Progenitor cell of endocrine pancreas (in vitro differentiated cells): ENCODE measurements around the gene HS3ST3B1. TPM values are rescaled to one million over a fixed set of nuclear protein-coding genes. Genes with fewer than 3 reads are reported as not detected.

Experiments used
- DNase-seq: peaks from one replicate; pipeline ENCODE4 v3.0.0; 2021; ENCODE audit warnings: low spot score; ENCODE audit not compliant: unreplicated experiment
- H3K27ac Mint-ChIP-seq: 2 replicates; pipeline ENCODE4 v1.8.0; 2021; ENCODE audit warnings: mild to moderate bottlenecking, moderate library complexity, mixed read lengths
- H3K27me3 Mint-ChIP-seq: 2 replicates; pipeline ENCODE4 v1.8.0; 2021; ENCODE audit warnings: mixed read lengths
- H3K36me3 Mint-ChIP-seq: 2 replicates; pipeline ENCODE4 v1.8.0; 2022; ENCODE audit warnings: mixed read lengths; ENCODE audit not compliant: insufficient read depth
- H3K4me1 Mint-ChIP-seq: 2 replicates; pipeline ENCODE4 v1.8.0; 2021; ENCODE audit warnings: low read depth, mixed read lengths
- H3K4me3 Mint-ChIP-seq: 2 replicates; pipeline ENCODE4 v1.8.0; 2021; ENCODE audit warnings: low read depth, mild to moderate bottlenecking, moderate library complexity, mixed read lengths
- H3K9me3 Mint-ChIP-seq: 2 replicates; pipeline ENCODE4 v1.8.0; 2021; ENCODE audit warnings: low read depth, mixed read lengths
- CTCF ChIP-seq: fragments of 200-600 bp; sonication (generic); IDR thresholded peaks from one replicate; pipeline ENCODE4 v1.5.0; 2021; ENCODE audit warnings: antibody characterized with exemption, mild to moderate bottlenecking; ENCODE audit not compliant: unreplicated experiment
- total RNA-seq: library from RNA; stranded (reverse); gene quantifications from 2 replicates; pipeline ENCODE4 v1.2.1, GENCODE V29; 2021

Gene HS3ST3B1
- total RNA-seq, 1 donor from 2014 or later = 16.7 TPM

- Mint-ChIP-seq H3K9me3 (no peaks in the 10 kb centered on the region), H3K27me3 (peaks cover 9% of the 10 kb centered on the region), H3K36me3 (peaks cover 9% of the 10 kb centered on the region), H3K4me1 (peaks cover 41% of the 10 kb centered on the region), H3K4me3 (no peak overlapping the region), H3K27ac (peak overlapping the region; percentile 42)
- DNase-seq = no peak
- no peak for TF ChIP-seq CTCF
Measured at GRCh38 chr17:14318109-14318917, 17.4 kb downstream of the HS3ST3B1 start.

- Mint-ChIP-seq H3K9me3 (no peaks in the 10 kb centered on the region), H3K4me3 (no peak overlapping the region), H3K27ac (peak overlapping the region; percentile 42), H3K36me3 (peaks cover 8% of the 10 kb centered on the region), H3K27me3 (peaks cover 9% of the 10 kb centered on the region), H3K4me1 (peaks cover 46% of the 10 kb centered on the region)
- TF ChIP-seq CTCF = no peak
- DNase-seq = no peak
Measured at GRCh38 chr17:14318918-14319205, 18.0 kb downstream of the HS3ST3B1 start.

GRCh38 chr17:14320098-14320497, 19.2 kb downstream of the HS3ST3B1 start:
- no peak for DNase-seq
- H3K27me3 Mint-ChIP-seq = peaks cover 9% of the 10 kb centered on the region
- H3K4me3 Mint-ChIP-seq = no peak overlapping the region
- H3K27ac Mint-ChIP-seq = no peak overlapping the region
- peaks cover 2% of the 10 kb centered on the region for H3K36me3 Mint-ChIP-seq
- no peak for TF ChIP-seq CTCF
- peaks cover 52% of the 10 kb centered on the region for H3K4me1 Mint-ChIP-seq
- H3K9me3 Mint-ChIP-seq = no peaks in the 10 kb centered on the region

- no peak overlapping the region for H3K4me3 Mint-ChIP-seq
- DNase-seq = no peak
- H3K36me3 Mint-ChIP-seq = peaks cover 2% of the 10 kb centered on the region
- H3K27me3 Mint-ChIP-seq = peaks cover 9% of the 10 kb centered on the region
- H3K9me3 Mint-ChIP-seq = no peaks in the 10 kb centered on the region
- no peak for TF ChIP-seq CTCF
- H3K4me1 Mint-ChIP-seq = peaks cover 57% of the 10 kb centered on the region
- H3K27ac Mint-ChIP-seq = peak overlapping the region; percentile 26
Measured at GRCh38 chr17:14320734-14321475, 20.0 kb downstream of the HS3ST3B1 start.

GRCh38 chr17:14321476-14321949, 20.6 kb downstream of the HS3ST3B1 start:
- Mint-ChIP-seq H3K27ac (peak overlapping the region; percentile 26), H3K9me3 (no peaks in the 10 kb centered on the region), H3K27me3 (peaks cover 9% of the 10 kb centered on the region), H3K4me3 (no peak overlapping the region), H3K4me1 (peaks cover 53% of the 10 kb centered on the region), H3K36me3 (no peaks in the 10 kb centered on the region)
- no peak for DNase-seq
- no peak for TF ChIP-seq CTCF
